DMS153 (cell line): ENCODE results near the gene ADCY2.
"Not testable (repeated sequence)": the region's sequence is repeated elsewhere in the genome, so short reads cannot be mapped to it uniquely, and the experiment has no call there.

Source experiments
- DNase-seq: peaks from one replicate; lab custom pipeline; 2025; lab: John Stamatoyannopoulos, UW

The ADCY2 gene

DNA sequence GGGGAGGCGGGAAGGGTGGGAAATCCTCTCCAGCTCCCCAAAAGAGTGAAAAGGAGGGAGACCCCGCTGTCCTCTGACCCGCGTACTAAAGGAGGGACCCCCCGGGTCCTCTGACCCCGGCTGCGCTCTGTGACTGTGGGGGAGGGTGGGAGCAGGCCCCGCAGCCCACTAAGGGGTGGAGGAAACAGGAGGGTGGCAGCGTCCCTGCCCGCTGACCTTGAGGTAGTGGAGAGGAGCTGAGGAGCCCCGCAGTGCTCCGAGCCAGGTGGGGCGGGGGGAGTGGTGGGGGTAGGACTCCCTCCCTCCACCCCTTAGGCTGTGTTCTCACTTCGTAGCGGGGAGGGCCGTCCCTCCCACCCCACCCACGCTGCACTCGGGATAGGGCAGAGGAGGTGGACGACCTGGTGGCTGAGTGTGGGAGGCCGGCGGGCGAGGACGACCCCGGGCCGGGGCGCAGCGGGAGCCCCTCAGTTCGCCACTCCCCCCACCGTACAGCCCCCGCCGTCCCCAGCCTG, 449 bp upstream of the ADCY2 start:
- no peak for DNase-seq

GRCh38 chr5:7396713-7397454, 946 bp downstream of the ADCY2 start:
- DNase-seq = peak; percentile 42

GRCh38 chr5:7397937-7398336, 2.0 kb downstream of the ADCY2 start:
- peak; percentile 19 for DNase-seq

DNA sequence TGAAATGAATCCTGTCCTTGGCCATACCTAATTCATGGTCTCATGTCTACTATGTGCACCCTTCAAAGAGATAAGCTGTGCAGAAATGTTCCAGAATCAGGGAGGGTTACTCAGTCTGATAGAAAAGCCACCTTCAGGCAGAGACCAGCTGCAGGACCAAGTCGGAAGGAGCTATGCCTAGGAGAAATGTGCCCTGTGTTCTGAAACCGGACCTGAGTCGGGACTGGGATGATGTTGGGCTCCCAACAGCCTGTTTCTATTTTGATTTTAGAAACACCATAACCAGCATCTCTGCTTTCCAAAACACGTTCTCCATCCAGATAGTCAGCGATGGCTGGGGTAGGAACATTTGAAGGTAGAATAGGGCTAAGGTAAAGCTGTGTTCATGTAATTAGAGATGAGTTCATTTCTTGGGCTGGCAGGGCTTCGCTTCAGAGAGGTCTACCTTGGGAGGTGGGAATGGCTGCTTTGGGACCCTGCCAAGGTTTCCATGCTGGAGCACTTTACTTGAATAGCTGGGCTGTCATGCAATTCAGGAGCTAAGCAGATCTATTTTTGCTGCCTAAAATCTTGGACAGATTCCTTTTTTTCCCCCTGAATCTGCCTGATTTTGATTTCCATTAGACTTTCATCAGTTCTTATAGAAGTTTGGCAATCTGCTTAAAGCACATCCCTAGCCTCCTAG, 2.8 kb downstream of the ADCY2 start:
- DNase-seq = peak; percentile 15

DNA sequence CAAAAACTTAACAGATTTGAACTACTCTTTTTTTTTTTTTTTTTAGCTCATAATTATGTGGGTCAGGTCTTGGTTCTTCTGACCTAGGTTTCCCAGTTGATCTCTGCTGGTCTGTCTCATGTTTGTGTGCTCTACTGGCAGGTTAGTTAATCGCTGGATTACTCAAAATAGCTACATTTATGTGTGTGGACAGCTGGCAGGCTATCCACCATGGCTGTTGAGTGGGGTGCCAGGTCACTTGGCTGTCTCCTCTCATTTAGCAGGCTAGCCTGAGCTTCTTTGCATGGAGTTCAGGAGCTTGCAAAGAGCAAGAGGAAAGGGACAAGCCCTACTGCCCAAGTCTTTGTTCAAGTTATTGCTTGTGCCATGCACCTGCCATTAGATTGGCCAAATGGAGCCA, 9.3 kb downstream of the ADCY2 start:
- no peak for DNase-seq

- no peak for DNase-seq
Observed at GRCh38 chr5:7410936-7411511, 15.1 kb downstream of the ADCY2 start.

DNA sequence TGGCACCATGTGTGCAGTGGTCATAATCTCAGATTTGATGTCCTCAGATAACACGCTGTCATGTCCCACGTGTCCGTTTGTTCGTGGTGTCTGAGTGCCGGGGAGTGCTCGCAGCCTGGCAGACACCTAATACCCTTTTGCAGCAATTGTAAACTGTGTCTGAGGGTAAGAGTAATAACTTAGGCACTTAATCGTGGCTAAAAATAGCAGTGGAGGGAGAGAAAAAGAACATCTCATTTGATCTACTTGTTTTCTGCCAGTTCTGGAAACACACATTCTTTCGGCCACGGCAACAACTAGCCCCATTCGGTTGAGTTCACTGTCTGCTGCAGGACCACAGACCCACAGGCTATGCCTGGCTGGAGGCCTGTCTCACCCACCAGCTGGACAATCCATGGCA, 16.5 kb downstream of the ADCY2 start:
- no peak for DNase-seq

GRCh38 chr5:7415123-7415522, 19.2 kb downstream of the ADCY2 start:
- DNase-seq = no peak

GRCh38 chr5:7415587-7416535, 19.9 kb downstream of the ADCY2 start:
- no peak for DNase-seq

DNA sequence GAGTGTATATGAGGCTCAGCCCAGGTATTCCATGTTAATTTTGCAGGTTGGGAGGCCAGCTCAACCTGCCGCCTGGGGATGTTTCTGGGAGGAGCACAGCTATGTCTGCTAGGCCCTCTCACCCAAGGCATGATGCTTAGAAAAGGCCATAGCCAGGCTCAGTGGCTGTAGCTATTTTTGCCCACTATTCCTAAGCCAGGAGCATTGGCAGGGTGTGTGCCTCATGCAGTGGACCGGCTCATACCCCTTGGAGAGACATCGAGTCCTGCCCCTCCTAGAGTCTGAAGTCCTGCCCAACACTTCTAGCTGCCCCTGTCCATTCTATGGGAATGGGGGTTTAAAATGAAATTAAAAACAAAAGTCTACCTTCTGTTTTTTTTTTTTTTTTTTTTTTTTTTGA, 22.3 kb downstream of the ADCY2 start:
- no peak for DNase-seq

GRCh38 chr5:7419367-7419766, 23.4 kb downstream of the ADCY2 start:
- no peak for DNase-seq

GRCh38 chr5:7419846-7420245, 23.9 kb downstream of the ADCY2 start:
- no peak for DNase-seq

DNA sequence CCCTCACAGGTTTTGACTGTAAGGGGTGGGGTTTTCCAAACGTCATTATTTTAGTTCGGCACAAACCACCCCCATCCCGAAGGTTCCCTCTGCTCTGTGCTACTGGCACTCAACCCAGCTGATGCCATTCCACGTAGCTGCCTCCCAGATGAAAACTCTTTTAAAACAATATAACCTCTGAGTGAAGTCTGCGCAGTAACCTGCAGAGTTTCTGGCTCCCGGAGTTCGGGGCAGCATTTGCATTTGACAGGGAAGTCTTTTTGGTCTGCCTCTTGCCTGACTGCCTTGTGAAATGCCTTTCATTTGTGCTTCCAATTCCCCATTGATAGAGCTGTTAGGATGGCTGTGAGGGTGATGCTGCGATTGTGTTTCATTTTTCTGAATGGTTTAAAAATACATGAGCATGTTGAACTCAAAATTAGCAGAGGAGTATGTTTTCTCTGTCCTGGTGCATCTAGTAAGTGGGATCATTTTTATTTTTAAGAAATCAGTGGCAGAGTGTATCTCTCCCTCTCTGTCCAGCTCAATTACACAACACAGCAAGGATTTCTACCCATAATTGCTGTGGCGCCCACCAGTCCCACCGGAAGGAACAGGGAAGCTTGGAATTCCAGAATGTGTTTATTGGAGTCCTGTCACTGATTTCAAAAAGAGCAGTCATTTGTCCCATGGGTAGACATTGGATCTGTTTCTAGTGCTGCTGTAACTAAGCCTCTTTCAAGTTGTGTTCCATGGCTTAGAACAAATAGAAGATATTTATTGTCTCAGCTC, 24.8 kb downstream of the ADCY2 start:
- no peak for DNase-seq

- no peak for DNase-seq
Observed at GRCh38 chr5:7422316-7423106, 26.6 kb downstream of the ADCY2 start.

DNA sequence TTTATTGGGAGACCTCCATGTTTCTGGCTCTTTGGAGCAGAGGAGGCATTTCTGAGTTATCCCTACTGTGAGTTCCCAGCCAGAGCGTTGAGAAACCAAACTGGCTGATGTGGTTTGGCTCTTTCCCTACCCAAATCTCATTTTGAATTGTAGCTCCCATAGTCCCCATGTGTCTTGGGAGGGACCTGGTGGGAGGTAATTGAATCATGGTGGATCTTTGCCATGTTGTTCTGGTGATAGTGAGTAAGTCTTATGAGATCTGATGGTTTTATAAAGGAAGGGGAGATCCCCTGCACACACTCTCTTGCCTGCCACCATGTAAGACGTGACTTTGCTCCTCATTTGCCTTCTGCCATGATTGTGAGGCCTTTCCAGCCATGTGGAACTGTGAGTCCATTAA, 27.3 kb downstream of the ADCY2 start:
- not testable (repeated sequence) for DNase-seq

- no peak for DNase-seq
Observed at GRCh38 chr5:7425830-7426229, 29.9 kb downstream of the ADCY2 start.

GRCh38 chr5:7426284-7426683, 30.3 kb downstream of the ADCY2 start:
- no peak for DNase-seq

GRCh38 chr5:7434914-7435313, 39.0 kb downstream of the ADCY2 start:
- DNase-seq = no peak

GRCh38 chr5:7435503-7435902, 39.6 kb downstream of the ADCY2 start:
- DNase-seq = no peak

DNA sequence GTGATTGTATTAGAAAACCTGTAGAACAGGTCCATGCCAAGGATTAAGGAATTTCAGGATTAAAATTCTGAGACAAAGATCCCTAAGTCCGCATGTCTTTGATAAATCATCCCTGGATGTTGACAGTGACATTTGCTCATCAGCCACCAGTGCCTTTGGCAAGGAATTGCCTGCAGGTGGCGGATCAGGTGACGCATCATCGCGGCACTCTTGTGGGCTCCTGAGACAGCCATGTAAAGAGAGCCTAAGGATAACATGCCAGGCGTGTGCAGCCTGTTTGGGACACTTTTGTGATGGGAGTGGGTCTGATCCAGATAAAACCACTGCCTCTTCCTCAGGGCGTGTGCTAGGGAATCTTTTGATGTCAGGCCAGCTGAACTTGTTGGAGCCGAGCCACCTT, 40.6 kb downstream of the ADCY2 start:
- DNase-seq = peak; percentile 15
